RWPE2 (cell line): ENCODE data around the gene KIAA0319L.

Experiments used
- ATAC-seq: fragments of 200-7000 bp; cut with Tn5 transposase; 3 replicates; pipeline ENCODE4 v1.9.1; 2021; ENCODE audit warnings: low read depth
- DNase-seq: peaks from one replicate; pipeline ENCODE4 v3.0.0-alpha.2; 2020; ENCODE audit warnings: low spot score
- H3K27ac ChIP-seq: fragments of 450-650 bp; 2 replicates; pipeline ENCODE4 v1.5.1; 2017; ENCODE audit warnings: mild to moderate bottlenecking; ENCODE audit not compliant: poor library complexity, severe bottlenecking
- H3K27me3 ChIP-seq: fragments of 250-450 bp; sonication (Bioruptor Pico); 2 replicates; pipeline ENCODE4 v1.5.1; 2021; ENCODE audit warnings: mild to moderate bottlenecking, moderate library complexity; ENCODE audit not compliant: insufficient read depth, poor library complexity, severe bottlenecking
- H3K36me3 ChIP-seq: fragments of 250-450 bp; sonication (Bioruptor Pico); 2 replicates; pipeline ENCODE4 v1.5.1; 2020; ENCODE audit warnings: low read depth, mild to moderate bottlenecking, moderate library complexity
- H3K4me1 ChIP-seq: fragments of 250-450 bp; sonication (Bioruptor Pico); 2 replicates; pipeline ENCODE4 v1.5.1; 2021; ENCODE audit warnings: mild to moderate bottlenecking, moderate library complexity; ENCODE audit not compliant: insufficient read depth, poor library complexity, severe bottlenecking
- H3K4me3 ChIP-seq: fragments of 250-450 bp; sonication (Bioruptor Pico); 2 replicates; pipeline ENCODE4 v1.5.1; 2021; ENCODE audit warnings: mild to moderate bottlenecking, moderate library complexity; ENCODE audit not compliant: severe bottlenecking
- H3K9me3 ChIP-seq: fragments of 250-450 bp; sonication (Bioruptor Pico); 2 replicates; pipeline ENCODE4 v1.5.1; 2021; ENCODE audit warnings: mild to moderate bottlenecking, moderate library complexity; ENCODE audit not compliant: severe bottlenecking
- CTCF ChIP-seq: fragments of 450-650 bp; IDR thresholded peaks from one replicate; pipeline ENCODE4 v1.5.1; 2017; ENCODE audit warnings: mild to moderate bottlenecking, moderate library complexity; ENCODE audit not compliant: poor library complexity, severe bottlenecking

The KIAA0319L gene

DNA sequence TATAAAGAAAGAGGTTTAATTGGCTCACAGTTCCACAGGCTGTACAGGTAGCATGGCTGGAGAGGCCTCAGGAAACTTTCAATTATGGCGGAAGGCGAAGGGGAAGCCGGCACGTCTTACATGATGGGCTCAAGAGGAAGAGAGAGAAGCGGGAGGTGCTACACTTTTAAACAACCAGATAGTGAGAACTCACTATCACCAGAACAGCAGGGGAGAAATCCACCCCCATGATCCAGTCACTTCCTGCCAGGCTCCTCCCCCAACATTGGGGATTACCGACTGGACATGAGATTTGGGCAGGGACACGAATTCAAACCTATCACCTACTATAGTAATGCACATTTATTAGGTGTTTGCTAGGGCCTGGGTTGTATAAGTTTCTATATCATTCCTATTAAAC, 170.9 kb downstream of the KIAA0319L start:
- no peaks in the 10 kb centered on the region for H3K4me1 ChIP-seq
- peaks cover 78% of the 10 kb centered on the region for H3K36me3 ChIP-seq
- no peak for TF ChIP-seq CTCF
- no peak overlapping the region for H3K4me3 ChIP-seq
- no peaks in the 10 kb centered on the region for H3K9me3 ChIP-seq
- ATAC-seq (no peak), DNase-seq (no peak)
- no peaks in the 10 kb centered on the region for H3K27me3 ChIP-seq
- no peak overlapping the region for H3K27ac ChIP-seq
